Skeletal muscle tissue (tissue), 4 donors: ENCODE data around the gene SHE. TPM values are rescaled to one million over a fixed set of nuclear protein-coding genes. Genes with fewer than 3 reads are reported as not detected.

Experiments
- H3K27ac ChIP-seq: one replicate; pipeline ENCODE4 v1.7.0; 2013; ENCODE audit warnings: mild to moderate bottlenecking, low read depth, low read length, inconsistent platforms
- H3K27me3 ChIP-seq, 3 donors: one replicate each; pipeline ENCODE4 v1.7.0; 2013; ENCODE audit warnings: low read length in 3 of 3; ENCODE audit not compliant: control insufficient read depth in 3 of 3, insufficient read depth in 3 of 3
- H3K36me3 ChIP-seq, 3 donors: one replicate each; pipeline ENCODE4 v1.7.0; 2013; ENCODE audit warnings: low read length in 3 of 3; ENCODE audit not compliant: control insufficient read depth in 3 of 3, insufficient read depth in 3 of 3
- H3K4me1 ChIP-seq, 3 donors: one replicate each; pipeline ENCODE4 v1.7.0; 2013; ENCODE audit warnings: low read length in 3 of 3, mild to moderate bottlenecking in 3 of 3; ENCODE audit not compliant: control insufficient read depth in 3 of 3, insufficient read depth in 3 of 3
- H3K4me3 ChIP-seq, 3 donors: one replicate each; pipeline ENCODE4 v1.7.0; 2013; ENCODE audit warnings: low read length in 3 of 3
- H3K9ac ChIP-seq, 3 donors: one replicate each; pipeline ENCODE4 v1.7.0; 2013; ENCODE audit warnings: low read length in 3 of 3, mild to moderate bottlenecking in 3 of 3, moderate library complexity in 2 of 3, low read depth in 1 of 3
- H3K9me3 ChIP-seq, 3 donors: one replicate each; pipeline ENCODE4 v1.7.0; 2013; ENCODE audit warnings: low read length in 3 of 3; ENCODE audit not compliant: control insufficient read depth in 3 of 3
- total RNA-seq: library from RNA; depleted of rRNA; stranded (reverse); fragments of >200 nt; gene quantifications from one replicate; pipeline ENCODE4 v1.2.3, GENCODE V29; 2014
- donor health status: Osteomylitis.

SHE gene
- total RNA-seq, 1 donor from 2014 or later, result 8.4 TPM

DNA sequence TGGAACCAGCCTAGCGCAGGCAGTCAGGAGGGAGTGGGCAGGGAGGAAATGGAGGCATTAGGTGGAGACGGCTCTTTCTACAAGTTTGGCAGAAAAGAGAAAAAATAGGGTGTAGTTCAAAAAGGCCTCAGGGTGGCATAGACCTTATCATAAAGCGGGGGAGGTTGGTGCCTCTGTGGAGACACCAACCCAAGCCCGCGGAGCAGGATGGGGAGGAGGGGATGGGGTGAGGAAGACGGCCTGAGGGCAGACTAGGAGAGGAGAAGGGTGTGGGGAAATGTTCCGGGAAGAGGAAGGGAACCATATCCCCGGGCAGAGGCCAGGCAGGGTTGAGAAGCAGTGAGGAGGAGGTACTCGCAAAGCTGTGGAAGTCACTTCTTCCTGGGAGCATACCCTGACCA, 17.4 kb upstream of the SHE start:
- peaks cover 0 to 2% (median 0%) of the 10 kb centered on the region in 3 donors for H3K36me3 ChIP-seq
- no peaks in the 10 kb centered on the region for H3K9me3 ChIP-seq
- H3K27me3 ChIP-seq, result peaks cover 0 to 7% (median 0%) of the 10 kb centered on the region in 3 donors
- peaks cover 0 to 9% (median 0%) of the 10 kb centered on the region in 3 donors for H3K4me1 ChIP-seq
- H3K4me3 ChIP-seq, result no peak overlapping the region
- peak overlapping the region; percentile 36 for H3K27ac ChIP-seq
- H3K9ac ChIP-seq, result no peak overlapping the region

DNA sequence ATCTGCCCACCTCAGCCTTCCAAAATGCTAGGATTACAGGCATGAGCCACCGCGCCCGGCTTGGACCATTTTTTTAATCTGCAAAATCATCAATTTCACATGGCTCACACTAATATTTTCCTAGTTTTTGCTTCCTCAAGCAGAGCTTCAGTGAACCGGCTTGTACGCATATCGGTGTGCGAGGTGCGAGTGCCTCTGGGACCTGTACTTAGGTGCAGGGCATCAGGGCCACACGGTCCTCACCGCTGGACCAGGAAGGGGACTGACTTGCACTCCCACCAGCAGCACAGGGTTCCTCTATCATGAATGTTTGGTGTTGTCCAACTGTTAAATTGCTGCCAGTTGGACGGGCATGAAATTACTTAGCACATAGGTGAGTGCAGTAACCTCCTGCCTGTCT, 15.4 kb upstream of the SHE start:
- no peak overlapping the region for H3K27ac ChIP-seq
- no peaks in the 10 kb centered on the region for H3K9me3 ChIP-seq
- no peak overlapping the region for H3K4me3 ChIP-seq

DNA sequence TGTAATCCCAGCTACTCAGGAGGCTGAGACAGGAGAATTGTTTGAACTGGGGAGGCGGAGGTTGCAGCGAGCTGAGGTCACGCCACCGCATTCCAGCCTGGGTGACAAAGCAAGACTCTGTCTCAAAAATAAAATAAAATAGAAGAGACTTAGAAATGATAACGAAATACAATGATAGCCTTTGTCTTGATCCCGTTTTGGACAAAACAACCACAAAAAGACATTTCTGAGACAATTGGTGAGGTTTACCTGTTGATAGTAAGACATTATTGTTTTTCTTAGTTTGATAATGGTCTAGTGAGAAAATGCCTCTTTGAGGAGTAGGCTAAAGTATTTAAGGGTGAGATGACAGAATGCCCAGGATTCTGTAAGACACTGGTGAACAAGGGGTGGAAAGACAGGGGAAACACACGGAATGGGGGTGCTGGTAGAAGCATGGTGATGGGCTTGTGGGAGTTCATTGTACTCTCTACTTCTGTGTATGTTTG, 11.9 kb upstream of the SHE start:
- Histone ChIP-seq H3K4me1 (no peaks in the 10 kb centered on the region), H3K9me3 (no peaks in the 10 kb centered on the region), H3K9ac (no peak overlapping the region), H3K4me3 (no peak overlapping the region), H3K27ac (no peak overlapping the region), H3K27me3 (peaks cover 0 to 5% (median 4%) of the 10 kb centered on the region in 3 donors), H3K36me3 (no peaks in the 10 kb centered on the region)

More for the DNA sequence above, 15.4 kb upstream of the SHE start:
- no peaks in the 10 kb centered on the region for H3K36me3 ChIP-seq
- no peak overlapping the region for H3K9ac ChIP-seq
- H3K4me1 ChIP-seq, result peaks cover 0 to 9% (median 0%) of the 10 kb centered on the region in 3 donors
- H3K27me3 ChIP-seq, result peaks cover 0 to 7% (median 0%) of the 10 kb centered on the region in 3 donors

- Histone ChIP-seq H3K36me3 (no peaks in the 10 kb centered on the region), H3K27me3 (peaks cover 0 to 7% (median 4%) of the 10 kb centered on the region in 3 donors), H3K27ac (no peak overlapping the region), H3K9ac (no peak overlapping the region), H3K4me1 (no peaks in the 10 kb centered on the region), H3K4me3 (no peak overlapping the region), H3K9me3 (no peaks in the 10 kb centered on the region)
These were observed 10.5 kb upstream of the SHE start for GRCh38 chr1:154512760-154513159.

- H3K4me3 ChIP-seq, result no peak overlapping the region
- no peak overlapping the region for H3K9ac ChIP-seq
- peaks cover 0 to 6% (median 4%) of the 10 kb centered on the region in 3 donors for H3K9me3 ChIP-seq
- H3K27me3 ChIP-seq, result peaks cover 33 to 44% (median 36%) of the 10 kb centered on the region in 3 donors
- peaks cover 0 to 9% (median 2%) of the 10 kb centered on the region in 3 donors for H3K4me1 ChIP-seq
- no peaks in the 10 kb centered on the region for H3K36me3 ChIP-seq
- no peak overlapping the region for H3K27ac ChIP-seq
These were observed 1.7 kb upstream of the SHE start for GRCh38 chr1:154503898-154504297.

- Histone ChIP-seq H3K9ac (no peak overlapping the region), H3K27ac (no peak overlapping the region), H3K27me3 (peaks cover 33 to 44% (median 34%) of the 10 kb centered on the region in 3 donors), H3K9me3 (peaks cover 0 to 6% (median 4%) of the 10 kb centered on the region in 3 donors), H3K36me3 (no peaks in the 10 kb centered on the region), H3K4me1 (peaks cover 0 to 9% (median 2%) of the 10 kb centered on the region in 3 donors), H3K4me3 (peak overlapping the region in 2 of 3 donors; percentile 23 to 35)
These were observed 518 bp upstream of the SHE start for GRCh38 chr1:154502744-154503115.

- Histone ChIP-seq H3K36me3 (no peaks in the 10 kb centered on the region), H3K9ac (peak overlapping the region; percentile 53 to 78 (median 70)), H3K27ac (peak overlapping the region; percentile 51), H3K9me3 (peaks cover 0 to 6% (median 4%) of the 10 kb centered on the region in 3 donors), H3K27me3 (peaks cover 33 to 44% (median 33%) of the 10 kb centered on the region in 3 donors), H3K4me3 (peak overlapping the region; percentile 54 to 79 (median 68)), H3K4me1 (peaks cover 0 to 9% (median 2%) of the 10 kb centered on the region in 3 donors)
These were observed 668 bp downstream of the SHE start for GRCh38 chr1:154501423-154502065.

DNA sequence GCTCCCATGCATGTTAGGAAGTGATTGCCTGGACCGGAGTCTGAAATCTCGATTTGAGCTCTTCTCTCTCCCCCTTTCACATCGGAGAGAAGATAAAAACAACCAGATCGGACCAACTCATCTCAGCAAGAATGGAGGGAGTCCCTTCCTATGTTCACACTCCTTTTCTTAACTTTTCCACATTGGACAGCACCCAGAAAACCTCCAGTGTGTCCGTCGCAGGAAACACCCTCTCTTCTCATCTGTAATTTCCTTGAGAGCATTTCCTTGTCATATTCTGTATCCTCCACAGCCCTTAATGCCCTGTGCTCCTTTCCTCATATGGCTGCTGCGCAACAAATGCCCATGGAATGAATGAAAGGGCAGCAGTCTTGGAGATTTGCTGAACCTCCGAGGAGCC, 1.7 kb downstream of the SHE start:
- Histone ChIP-seq H3K27me3 (peaks cover 33 to 44% (median 37%) of the 10 kb centered on the region in 3 donors), H3K9me3 (no peaks in the 10 kb centered on the region), H3K9ac (peak overlapping the region; percentile 0 to 58 (median 25)), H3K4me3 (peak overlapping the region; percentile 51 to 79 (median 60)), H3K36me3 (no peaks in the 10 kb centered on the region), H3K4me1 (peaks cover 0 to 9% (median 2%) of the 10 kb centered on the region in 3 donors), H3K27ac (no peak overlapping the region)

DNA sequence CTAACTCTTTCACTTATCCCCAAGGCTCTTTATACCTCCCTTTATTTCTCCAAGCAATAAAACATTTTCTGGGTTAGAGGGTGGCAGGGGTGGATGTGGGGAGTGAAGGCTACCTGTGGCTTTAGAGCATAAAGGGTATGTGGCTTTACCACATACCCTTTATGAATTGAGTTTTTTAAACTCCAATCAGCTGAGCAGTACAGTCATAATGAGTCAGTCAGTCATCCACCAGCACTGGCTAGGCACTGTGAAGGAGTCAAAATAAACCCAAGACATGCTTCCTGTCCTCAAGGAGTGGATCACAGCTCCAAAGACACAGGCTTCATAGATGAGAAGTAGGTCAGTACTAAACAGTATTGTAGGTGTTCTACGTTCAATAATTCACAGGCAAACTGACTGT, 2.8 kb downstream of the SHE start:
- Histone ChIP-seq H3K27ac (no peak overlapping the region), H3K4me1 (peaks cover 2 to 9% (median 2%) of the 10 kb centered on the region in 3 donors), H3K4me3 (peak overlapping the region; percentile 51 to 79 (median 60)), H3K9me3 (no peaks in the 10 kb centered on the region), H3K9ac (no peak overlapping the region), H3K36me3 (no peaks in the 10 kb centered on the region), H3K27me3 (peaks cover 33 to 44% (median 37%) of the 10 kb centered on the region in 3 donors)
